ENCODE results near the gene GNPTG.

Gene GNPTG

GRCh38 chr16:1335211-1335971, 16.3 kb upstream of the GNPTG start:
- DNase-seq: no peak

GRCh38 chr16:1335996-1336395, 15.7 kb upstream of the GNPTG start:
- no peak for DNase-seq

GRCh38 chr16:1336619-1337018, 15.1 kb upstream of the GNPTG start:
- DNase-seq: no peak

GRCh38 chr16:1337486-1337885, 14.2 kb upstream of the GNPTG start:
- DNase-seq: no peak

- DNase-seq: no peak
Observed at GRCh38 chr16:1338119-1338730, 13.5 kb upstream of the GNPTG start.

GRCh38 chr16:1338855-1339675, 12.7 kb upstream of the GNPTG start:
- no peak for DNase-seq

- no peak for DNase-seq
Observed at GRCh38 chr16:1340730-1341494, 10.8 kb upstream of the GNPTG start.

- DNase-seq: no peak
Observed at GRCh38 chr16:1341495-1342420, 10.0 kb upstream of the GNPTG start.

- no peak for DNase-seq
Observed at GRCh38 chr16:1342526-1343427, 9.0 kb upstream of the GNPTG start.

GRCh38 chr16:1343428-1344242, 8.1 kb upstream of the GNPTG start:
- no peak for DNase-seq

- no peak for DNase-seq
Observed at GRCh38 chr16:1344499-1344898, 7.2 kb upstream of the GNPTG start.

- no peak for DNase-seq
Observed at GRCh38 chr16:1345087-1345486, 6.6 kb upstream of the GNPTG start.

- no peak for DNase-seq
Observed at GRCh38 chr16:1345651-1346421, 5.9 kb upstream of the GNPTG start.

GRCh38 chr16:1346422-1347285, 5.1 kb upstream of the GNPTG start:
- DNase-seq: no peak

GRCh38 chr16:1347286-1347855, 4.4 kb upstream of the GNPTG start:
- DNase-seq: no peak

GRCh38 chr16:1347962-1348361, 3.8 kb upstream of the GNPTG start:
- no peak for DNase-seq

- no peak for DNase-seq
Observed at GRCh38 chr16:1348441-1348840, 3.3 kb upstream of the GNPTG start.

- no peak for DNase-seq
Observed at GRCh38 chr16:1348926-1349325, 2.8 kb upstream of the GNPTG start.
